ENCODE data around the gene CABCOCO1. TPM values are rescaled to one million over a fixed set of nuclear protein-coding genes. Genes with fewer than 3 reads are reported as not detected.
A peak's percentile ranks its signal among the peaks of the same experiment; 100 is the strongest.

Gene CABCOCO1
- total and polyA plus RNA-seq, 9 of the 15 experiments (the other 6 are each of a cell fraction or from before 2014, with no cell fraction given), result 0.04 TPM; not detected in 8

- TF ChIP-seq NKRF (IDR thresholded peaks at IDR 0.05; ENCODE audit: borderline replicate concordance) (no peak), ZNF324 (CRISPR knock-in tag; IDR thresholded peaks at IDR 0.05) (no peak), HDAC8 (tag; IDR thresholded peaks at IDR 0.05) (no peak), NR2F6 (CRISPR knock-in tag; IDR thresholded peaks at IDR 0.05) (no peak), NFXL1 (CRISPR knock-in tag; IDR thresholded peaks at IDR 0.05) (no peak), DPF2 (IDR thresholded peaks at IDR 0.05) (peak; percentile 43), REST (IDR thresholded peaks at IDR 0.05; ENCODE audit: borderline replicate concordance) (no peak), REST (CRISPR knock-in tag; IDR thresholded peaks at IDR 0.05; ENCODE audit: low read depth) (no peak), ATF7 (IDR thresholded peaks at IDR 0.05) (no peak), KDM2B (CRISPR knock-in tag; IDR thresholded peaks at IDR 0.05) (no peak), USF1 (CRISPR knock-in tag; IDR thresholded peaks at IDR 0.05) (no peak), ZMIZ1 (IDR thresholded peaks at IDR 0.05; ENCODE audit: low read depth in 2 of 2, low read length in 2 of 2) (no peak), MYBL2 (IDR thresholded peaks at IDR 0.05; ENCODE audit: low read depth) (no peak), MYBL2 (CRISPR knock-in tag; IDR thresholded peaks at IDR 0.05; ENCODE audit: borderline replicate concordance) (no peak), CHCHD3 (CRISPR knock-in tag; IDR thresholded peaks at IDR 0.05) (no peak), ZNF76 (CRISPR knock-in tag; IDR thresholded peaks at IDR 0.05; ENCODE audit: borderline replicate concordance) (no peak)
These were observed 90.7 kb downstream of the CABCOCO1 start (continued) for GRCh38 chr10:61753453-61753852.

Measured in K562 (cell line).